Activated B cell treated with CpG ODN at 0.5 μM for 24 hours (primary cell): Measurements from ENCODE around the gene PUDP. TPM values are rescaled to one million over a fixed set of nuclear protein-coding genes. Genes with fewer than 3 reads are reported as not detected.
"Not testable (repeated sequence)": the region's sequence is repeated elsewhere in the genome, so short reads cannot be mapped to it uniquely, and the experiment has no call there.

Experiments used
- ATAC-seq: fragments of 200-7000 bp; cut with Tn5 transposase; one replicate; pipeline ENCODE4 v1.10.0; 2021; ENCODE audit warnings: low read depth, mild to moderate bottlenecking, moderate library complexity
- CTCF ChIA-PET: fragments of 350-600 bp; sonication (Branson Sonifier 250); formaldehyde crosslinking; loops from one replicate; lab custom pipeline; 2021; ENCODE audit warnings: antibody characterized with exemption; lab: Charles Lee
- POLR2A ChIA-PET: fragments of 350-600 bp; sonication (Branson Sonifier 250); formaldehyde crosslinking; loops from one replicate; lab custom pipeline; 2021; ENCODE audit warnings: antibody characterized with exemption; lab: Charles Lee
- DNase-seq: peaks from one replicate; pipeline ENCODE4 v3.0.0; 2022
- H3K27ac Mint-ChIP-seq: one replicate; pipeline ENCODE4 v1.8.0; 2020; ENCODE audit warnings: mixed read lengths
- H3K27me3 Mint-ChIP-seq: one replicate; pipeline ENCODE4 v1.8.0; 2021; ENCODE audit warnings: mixed read lengths
- H3K36me3 Mint-ChIP-seq: one replicate; pipeline ENCODE4 v1.8.0; 2021; ENCODE audit warnings: low read depth, mixed read lengths
- H3K4me1 Mint-ChIP-seq: one replicate; pipeline ENCODE4 v1.8.0; 2021; ENCODE audit warnings: mixed read lengths
- H3K4me3 Mint-ChIP-seq: one replicate; pipeline ENCODE4 v1.8.0; 2020; ENCODE audit warnings: mild to moderate bottlenecking, mixed read lengths
- H3K9me3 Mint-ChIP-seq: one replicate; pipeline ENCODE4 v1.8.0; 2020; ENCODE audit warnings: mixed read lengths
- intact Hi-C: fragments of 100-400 bp; cut with micrococcal nuclease; formaldehyde crosslinking; loops from one replicate; pipeline ENCODE4 v1.15.1; 2024
- total RNA-seq: library from RNA; stranded (reverse); gene quantifications from 2 replicates; pipeline ENCODE4 v1.2.3, GENCODE V29; 2022
- TF ChIP-seq, protein P1 (sequence below): fragments of 200-600 bp; IDR thresholded peaks from one replicate; pipeline ENCODE4 v1.8.0; 2022; ENCODE audit warnings: antibody characterized with exemption, mild to moderate bottlenecking

The PUDP gene
- total RNA-seq, 1 donor from 2014 or later = 14.0 TPM

DNA sequence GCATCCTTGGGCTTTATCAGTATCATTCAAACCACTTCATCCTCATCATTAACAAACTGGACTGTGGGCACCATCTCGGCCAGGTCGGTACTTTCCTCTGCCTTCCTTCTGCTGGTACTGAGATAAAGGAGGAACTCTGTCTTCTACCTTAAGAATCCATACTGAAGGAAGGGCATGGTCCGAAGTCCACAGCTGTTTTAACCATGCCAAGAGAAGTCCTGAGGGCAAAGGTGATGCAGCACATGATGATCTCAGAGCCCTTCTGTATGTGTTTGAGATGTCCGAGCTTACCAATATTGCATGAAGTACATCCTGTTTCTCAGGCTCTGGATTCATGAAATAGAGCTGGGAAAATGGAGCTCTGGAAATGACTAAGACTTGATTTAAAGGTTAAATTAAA is 126.0 kb downstream of the PUDP start:
- ChIA-PET POLR2A (no interaction called here), CTCF (no interaction called here)
- TF ChIP-seq, protein P1, sequence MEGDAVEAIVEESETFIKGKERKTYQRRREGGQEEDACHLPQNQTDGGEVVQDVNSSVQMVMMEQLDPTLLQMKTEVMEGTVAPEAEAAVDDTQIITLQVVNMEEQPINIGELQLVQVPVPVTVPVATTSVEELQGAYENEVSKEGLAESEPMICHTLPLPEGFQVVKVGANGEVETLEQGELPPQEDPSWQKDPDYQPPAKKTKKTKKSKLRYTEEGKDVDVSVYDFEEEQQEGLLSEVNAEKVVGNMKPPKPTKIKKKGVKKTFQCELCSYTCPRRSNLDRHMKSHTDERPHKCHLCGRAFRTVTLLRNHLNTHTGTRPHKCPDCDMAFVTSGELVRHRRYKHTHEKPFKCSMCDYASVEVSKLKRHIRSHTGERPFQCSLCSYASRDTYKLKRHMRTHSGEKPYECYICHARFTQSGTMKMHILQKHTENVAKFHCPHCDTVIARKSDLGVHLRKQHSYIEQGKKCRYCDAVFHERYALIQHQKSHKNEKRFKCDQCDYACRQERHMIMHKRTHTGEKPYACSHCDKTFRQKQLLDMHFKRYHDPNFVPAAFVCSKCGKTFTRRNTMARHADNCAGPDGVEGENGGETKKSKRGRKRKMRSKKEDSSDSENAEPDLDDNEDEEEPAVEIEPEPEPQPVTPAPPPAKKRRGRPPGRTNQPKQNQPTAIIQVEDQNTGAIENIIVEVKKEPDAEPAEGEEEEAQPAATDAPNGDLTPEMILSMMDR = no peak
- intact Hi-C loops = no loop called here
- H3K4me1 Mint-ChIP-seq = peaks cover 4% of the 10 kb centered on the region
- H3K27me3 Mint-ChIP-seq = no peaks in the 10 kb centered on the region
- no peaks in the 10 kb centered on the region for H3K9me3 Mint-ChIP-seq
- DNase-seq (no peak), ATAC-seq (no peak)
- H3K4me3 Mint-ChIP-seq = no peak overlapping the region
- no peak overlapping the region for H3K27ac Mint-ChIP-seq
- no peaks in the 10 kb centered on the region for H3K36me3 Mint-ChIP-seq

DNA sequence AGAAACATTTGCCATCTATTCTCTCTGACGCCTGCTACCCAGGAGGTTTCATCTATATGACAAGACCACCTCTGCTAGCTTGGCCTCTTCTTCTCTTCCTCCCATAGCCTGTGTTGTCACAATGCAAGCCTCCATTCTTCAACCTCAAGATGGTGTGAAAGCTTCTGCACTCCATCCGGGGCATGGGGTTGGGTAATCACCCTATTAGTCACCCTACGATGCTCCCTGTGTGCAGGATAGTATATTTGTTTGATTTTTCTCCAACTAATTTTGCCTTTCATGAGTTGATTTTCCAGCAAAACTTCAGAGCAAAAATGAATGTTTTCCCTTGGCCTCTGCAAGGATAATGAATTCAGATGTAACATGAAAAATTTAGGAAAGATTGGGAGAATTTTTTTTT is 128.4 kb downstream of the PUDP start:
- Mint-ChIP-seq H3K27ac (no peak overlapping the region), H3K9me3 (no peaks in the 10 kb centered on the region), H3K4me3 (no peak overlapping the region), H3K27me3 (no peaks in the 10 kb centered on the region), H3K4me1 (no peaks in the 10 kb centered on the region), H3K36me3 (no peaks in the 10 kb centered on the region)
- TF ChIP-seq, protein P1 = no peak
- ATAC-seq (no peak), DNase-seq (no peak)
- intact Hi-C loops = no loop called here
- ChIA-PET POLR2A (no interaction called here), CTCF (no interaction called here)

DNA sequence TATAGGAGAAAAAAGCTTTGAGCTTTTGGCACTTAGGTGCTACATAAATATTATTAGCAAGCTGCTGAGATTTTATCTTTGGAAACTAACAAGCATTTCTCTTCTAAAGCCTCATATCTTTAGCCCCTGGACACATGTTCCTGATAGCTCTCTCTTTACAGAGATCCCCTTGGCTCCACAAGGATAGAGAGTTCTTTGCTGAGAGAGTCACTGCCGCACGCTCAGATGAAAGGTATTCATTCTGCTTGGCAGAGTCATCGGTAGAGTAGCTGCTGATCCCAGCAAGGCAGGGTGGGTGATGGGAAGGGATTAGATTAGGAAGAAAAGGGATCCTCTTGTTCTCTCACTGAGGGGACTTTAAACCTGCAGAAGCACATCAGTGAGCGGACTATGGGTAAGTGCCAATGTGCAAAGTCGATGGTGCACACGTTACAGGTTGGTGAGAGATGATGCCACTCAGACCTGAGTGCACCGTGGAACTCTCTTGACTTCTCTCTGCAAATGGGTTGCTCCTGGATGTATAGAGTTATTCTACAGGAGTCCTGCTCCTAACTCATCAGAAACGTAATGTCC is 135.6 kb downstream of the PUDP start:
- not testable (repeated sequence) for H3K36me3 Mint-ChIP-seq

DNA sequence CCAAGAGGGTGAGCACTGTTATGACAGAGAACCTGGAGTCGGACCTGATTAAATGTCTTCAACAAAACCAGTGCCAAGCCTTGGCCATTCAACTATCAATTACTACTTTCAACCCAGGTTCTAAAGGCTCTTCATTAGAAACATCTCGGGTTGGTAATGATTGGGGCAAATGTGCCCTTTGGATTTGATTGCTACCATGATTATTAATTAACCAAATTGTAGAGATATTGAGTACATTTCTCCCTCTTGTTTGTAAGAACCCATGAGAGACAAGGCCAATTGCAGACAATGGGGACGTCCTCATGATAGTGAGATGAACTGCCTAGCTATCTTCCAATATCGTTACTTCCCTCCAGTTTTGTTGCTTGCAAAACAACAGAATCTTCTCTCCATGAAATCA is 137.1 kb downstream of the PUDP start:
- H3K4me1 Mint-ChIP-seq, DNase-seq, H3K27ac Mint-ChIP-seq, ATAC-seq, H3K9me3 Mint-ChIP-seq, H3K36me3 Mint-ChIP-seq, intact Hi-C loops, H3K4me3 Mint-ChIP-seq, POLR2A ChIA-PET, H3K27me3 Mint-ChIP-seq, CTCF ChIA-PET: not testable (repeated sequence)

More for the DNA sequence above, 135.6 kb downstream of the PUDP start:
- H3K4me3 Mint-ChIP-seq, ATAC-seq, DNase-seq, H3K9me3 Mint-ChIP-seq, intact Hi-C loops, CTCF ChIA-PET, H3K4me1 Mint-ChIP-seq, H3K27me3 Mint-ChIP-seq, H3K27ac Mint-ChIP-seq, POLR2A ChIA-PET: not testable (repeated sequence)

DNA sequence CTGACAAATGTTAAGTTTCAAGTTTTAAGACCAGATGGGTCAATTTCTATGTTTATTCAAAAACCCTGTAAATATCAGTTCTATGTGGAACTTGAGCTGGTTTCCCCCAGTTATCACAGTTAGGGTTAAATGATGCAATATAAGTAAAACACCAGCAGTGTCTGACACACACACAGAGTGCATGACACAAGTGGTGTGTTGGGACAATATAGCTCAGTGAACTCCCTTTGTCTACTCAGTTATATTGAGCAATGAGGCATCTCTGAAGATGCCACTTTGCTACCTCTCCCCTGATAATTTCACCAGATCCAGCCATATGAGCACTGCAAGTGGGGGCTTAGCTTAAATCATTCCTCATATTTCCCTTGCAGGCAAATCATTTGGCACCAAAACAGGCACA is 140.6 kb downstream of the PUDP start:
- H3K9me3 Mint-ChIP-seq, POLR2A ChIA-PET, H3K36me3 Mint-ChIP-seq, H3K4me3 Mint-ChIP-seq, H3K27ac Mint-ChIP-seq, H3K27me3 Mint-ChIP-seq, H3K4me1 Mint-ChIP-seq, DNase-seq, intact Hi-C loops, CTCF ChIA-PET, ATAC-seq: not testable (repeated sequence)

Other genes with a start within 250 kb of the PUDP start
- 3.9 and 4.0 TPM in 2 replicates for gene STS, start 441 bp downstream of the PUDP start, total RNA-seq